ENCODE results near the gene RAB11FIP3.

DNA sequence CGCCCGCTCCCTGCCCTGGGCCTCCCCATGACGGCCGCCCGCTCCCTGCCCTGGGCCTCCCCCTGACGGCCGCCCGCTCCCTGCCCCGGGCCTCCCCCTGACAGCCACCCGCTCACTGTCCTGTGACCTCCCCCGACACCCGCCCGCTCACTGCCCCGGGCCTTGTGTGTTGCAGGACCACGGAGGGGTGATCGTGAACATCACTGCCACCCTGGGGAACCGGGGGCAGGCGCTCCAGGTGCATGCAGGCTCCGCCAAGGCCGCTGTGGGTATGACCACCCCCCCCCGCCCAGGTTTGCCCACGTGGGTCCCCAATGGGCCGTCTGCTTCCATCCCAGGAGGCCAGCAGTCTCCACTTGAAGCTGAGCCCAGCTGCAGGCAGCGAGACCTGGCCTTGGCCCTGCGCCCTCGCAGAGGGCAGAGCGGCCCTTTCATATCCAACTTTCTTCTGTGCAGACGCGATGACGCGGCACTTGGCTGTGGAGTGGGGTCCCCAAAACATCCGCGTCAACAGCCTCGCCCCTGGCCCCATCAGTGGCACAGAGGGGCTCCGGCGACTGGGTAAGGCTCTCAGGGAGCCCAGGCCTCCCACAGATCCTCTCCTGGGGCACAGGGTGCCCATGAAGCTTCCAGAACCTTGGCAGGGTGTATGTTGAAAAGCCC lies 14.8 kb upstream of the RAB11FIP3 start:
- TF ChIP-seq, protein P1, sequence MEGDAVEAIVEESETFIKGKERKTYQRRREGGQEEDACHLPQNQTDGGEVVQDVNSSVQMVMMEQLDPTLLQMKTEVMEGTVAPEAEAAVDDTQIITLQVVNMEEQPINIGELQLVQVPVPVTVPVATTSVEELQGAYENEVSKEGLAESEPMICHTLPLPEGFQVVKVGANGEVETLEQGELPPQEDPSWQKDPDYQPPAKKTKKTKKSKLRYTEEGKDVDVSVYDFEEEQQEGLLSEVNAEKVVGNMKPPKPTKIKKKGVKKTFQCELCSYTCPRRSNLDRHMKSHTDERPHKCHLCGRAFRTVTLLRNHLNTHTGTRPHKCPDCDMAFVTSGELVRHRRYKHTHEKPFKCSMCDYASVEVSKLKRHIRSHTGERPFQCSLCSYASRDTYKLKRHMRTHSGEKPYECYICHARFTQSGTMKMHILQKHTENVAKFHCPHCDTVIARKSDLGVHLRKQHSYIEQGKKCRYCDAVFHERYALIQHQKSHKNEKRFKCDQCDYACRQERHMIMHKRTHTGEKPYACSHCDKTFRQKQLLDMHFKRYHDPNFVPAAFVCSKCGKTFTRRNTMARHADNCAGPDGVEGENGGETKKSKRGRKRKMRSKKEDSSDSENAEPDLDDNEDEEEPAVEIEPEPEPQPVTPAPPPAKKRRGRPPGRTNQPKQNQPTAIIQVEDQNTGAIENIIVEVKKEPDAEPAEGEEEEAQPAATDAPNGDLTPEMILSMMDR (conservative IDR thresholded peaks at IDR 0.05 in 1 of 2, IDR thresholded peaks at IDR 0.05 in 1 of 2; ENCODE audit: extremely low read depth in 1 of 2, insufficient read depth in 1 of 2, low read depth in 1 of 2, low read length in 2 of 2) = no peak
- no peak for TF ChIP-seq EZH2 (IDR thresholded peaks at IDR 0.05; ENCODE audit: borderline replicate concordance, low read length)
